ENCODE measurements around the gene RAB11FIP3.

The RAB11FIP3 gene

DNA sequence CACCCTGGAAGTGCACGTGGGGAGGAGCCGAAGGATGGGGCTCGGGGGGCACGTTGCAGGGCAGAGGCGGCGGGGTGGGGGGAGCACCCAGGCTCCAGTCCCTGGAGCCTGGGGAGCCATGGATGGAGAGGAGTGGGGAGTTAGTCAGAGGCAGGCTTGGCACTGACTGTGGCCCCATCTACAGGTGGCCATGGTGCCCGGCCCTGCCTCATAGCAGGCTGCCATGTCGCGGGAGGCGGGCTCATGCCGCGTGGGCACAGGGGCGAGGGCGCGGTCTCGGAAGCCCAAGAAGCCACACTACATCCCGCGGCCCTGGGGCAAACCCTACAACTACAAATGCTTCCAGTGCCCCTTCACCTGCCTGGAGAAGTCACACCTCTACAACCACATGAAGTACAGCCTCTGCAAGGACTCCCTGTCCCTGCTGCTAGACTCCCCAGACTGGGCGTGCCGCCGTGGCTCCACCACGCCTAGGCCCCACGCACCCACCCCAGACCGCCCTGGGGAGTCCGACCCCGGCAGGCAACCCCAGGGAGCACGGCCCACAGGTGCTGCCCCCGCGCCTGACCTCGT lies 137.7 kb downstream of the RAB11FIP3 start:
- TF ChIP-seq, protein P1, sequence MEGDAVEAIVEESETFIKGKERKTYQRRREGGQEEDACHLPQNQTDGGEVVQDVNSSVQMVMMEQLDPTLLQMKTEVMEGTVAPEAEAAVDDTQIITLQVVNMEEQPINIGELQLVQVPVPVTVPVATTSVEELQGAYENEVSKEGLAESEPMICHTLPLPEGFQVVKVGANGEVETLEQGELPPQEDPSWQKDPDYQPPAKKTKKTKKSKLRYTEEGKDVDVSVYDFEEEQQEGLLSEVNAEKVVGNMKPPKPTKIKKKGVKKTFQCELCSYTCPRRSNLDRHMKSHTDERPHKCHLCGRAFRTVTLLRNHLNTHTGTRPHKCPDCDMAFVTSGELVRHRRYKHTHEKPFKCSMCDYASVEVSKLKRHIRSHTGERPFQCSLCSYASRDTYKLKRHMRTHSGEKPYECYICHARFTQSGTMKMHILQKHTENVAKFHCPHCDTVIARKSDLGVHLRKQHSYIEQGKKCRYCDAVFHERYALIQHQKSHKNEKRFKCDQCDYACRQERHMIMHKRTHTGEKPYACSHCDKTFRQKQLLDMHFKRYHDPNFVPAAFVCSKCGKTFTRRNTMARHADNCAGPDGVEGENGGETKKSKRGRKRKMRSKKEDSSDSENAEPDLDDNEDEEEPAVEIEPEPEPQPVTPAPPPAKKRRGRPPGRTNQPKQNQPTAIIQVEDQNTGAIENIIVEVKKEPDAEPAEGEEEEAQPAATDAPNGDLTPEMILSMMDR (conservative IDR thresholded peaks at IDR 0.05; ENCODE audit: control insufficient read depth, insufficient read depth, low read depth, low read length) = no peak
- no peak overlapping the region for H3K4me3 ChIP-seq (ENCODE audit: control insufficient read depth, low read depth, low read length)
- DNase-seq (ENCODE audit: low read depth) = no peak

DNA sequence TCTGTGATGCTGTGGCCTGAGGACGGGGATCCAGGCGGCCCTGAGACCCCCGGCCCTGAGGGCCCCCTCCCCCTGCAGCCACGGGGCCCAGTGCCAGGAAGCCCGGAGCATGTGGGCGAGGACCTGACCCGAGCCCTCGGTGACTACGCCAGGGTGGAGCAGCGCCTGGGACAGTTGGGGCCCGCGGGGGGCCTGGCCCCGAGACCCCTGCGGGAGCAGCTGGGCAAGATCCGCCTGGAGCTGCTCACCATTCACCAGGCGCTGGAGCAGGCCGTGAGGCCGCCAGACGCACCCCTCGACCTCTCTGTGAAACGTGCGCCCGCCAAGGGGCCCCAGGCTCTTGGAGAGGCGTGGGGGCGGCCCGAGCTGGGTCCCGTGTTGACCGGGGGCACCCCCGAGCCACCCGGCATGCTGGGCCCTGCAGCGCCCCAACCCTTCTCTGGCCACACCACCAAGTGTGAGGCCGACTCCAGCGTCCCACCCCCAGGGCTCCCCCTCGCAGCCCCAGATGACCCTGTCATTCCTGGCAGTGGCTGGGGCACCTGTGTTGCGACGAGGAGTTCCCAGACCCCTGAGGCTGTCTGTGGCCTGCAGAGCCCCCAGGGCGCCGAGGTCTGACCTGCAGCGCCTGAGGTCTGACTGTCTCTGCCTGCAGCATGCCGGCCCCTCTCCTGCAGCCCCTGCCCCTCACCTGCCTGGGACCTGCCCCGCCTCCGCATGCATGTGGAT lies 139.4 kb downstream of the RAB11FIP3 start:
- DNase-seq (ENCODE audit: low read depth) = no peak
- H3K4me3 ChIP-seq (ENCODE audit: control insufficient read depth, low read depth, low read length) = no peak overlapping the region
- TF ChIP-seq, protein P1 (conservative IDR thresholded peaks at IDR 0.05; ENCODE audit: control insufficient read depth, insufficient read depth, low read depth, low read length) = no peak

DNA sequence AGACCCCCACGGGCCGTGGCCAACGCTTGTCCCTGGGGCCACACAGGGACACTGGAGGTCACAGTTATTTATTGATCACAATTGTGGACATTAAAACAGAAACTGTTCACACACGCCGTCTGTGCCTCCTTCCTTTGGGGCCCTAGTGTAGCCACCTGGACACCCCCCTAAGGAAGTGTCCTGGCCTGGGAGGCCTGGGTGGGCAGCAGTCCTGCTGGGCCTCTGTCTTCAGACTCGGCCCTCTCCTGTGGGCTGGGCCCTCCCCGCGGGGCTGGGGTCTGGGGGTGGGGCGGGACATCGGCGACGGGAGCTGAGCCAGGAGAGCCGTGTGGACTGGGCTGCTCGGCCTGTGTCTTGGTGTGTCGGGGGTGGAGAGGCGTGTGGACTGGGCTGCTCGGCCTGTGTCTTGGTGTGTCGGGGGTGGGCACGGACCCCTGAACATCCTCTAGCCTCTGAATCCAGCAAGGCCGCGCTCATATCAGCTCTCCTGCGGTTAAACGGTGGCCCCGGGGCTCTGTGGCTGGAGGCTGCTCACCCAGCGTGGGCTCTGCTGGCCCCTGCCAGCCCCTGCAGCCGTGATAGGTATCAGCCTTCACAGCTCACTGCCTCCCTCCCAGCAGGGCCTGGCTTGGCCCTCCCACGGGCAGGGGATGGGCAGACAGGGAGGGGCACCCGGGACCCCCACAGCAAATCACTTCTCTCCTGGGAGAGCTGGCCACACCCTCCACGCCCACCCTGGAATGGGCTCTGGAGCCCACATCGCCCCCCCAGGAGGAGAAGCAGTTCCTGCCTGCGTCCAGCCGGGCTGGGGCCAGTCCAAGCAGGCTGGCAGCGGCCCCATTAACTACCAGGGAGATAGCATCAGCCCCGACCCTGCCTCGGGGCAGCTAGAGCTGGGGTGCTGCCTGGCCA lies 140.2 kb downstream of the RAB11FIP3 start:
- no peak for DNase-seq (ENCODE audit: low read depth)
- H3K4me3 ChIP-seq (ENCODE audit: control insufficient read depth, low read depth, low read length) = no peak overlapping the region
- TF ChIP-seq, protein P1 (conservative IDR thresholded peaks at IDR 0.05; ENCODE audit: control insufficient read depth, insufficient read depth, low read depth, low read length) = no peak

DNA sequence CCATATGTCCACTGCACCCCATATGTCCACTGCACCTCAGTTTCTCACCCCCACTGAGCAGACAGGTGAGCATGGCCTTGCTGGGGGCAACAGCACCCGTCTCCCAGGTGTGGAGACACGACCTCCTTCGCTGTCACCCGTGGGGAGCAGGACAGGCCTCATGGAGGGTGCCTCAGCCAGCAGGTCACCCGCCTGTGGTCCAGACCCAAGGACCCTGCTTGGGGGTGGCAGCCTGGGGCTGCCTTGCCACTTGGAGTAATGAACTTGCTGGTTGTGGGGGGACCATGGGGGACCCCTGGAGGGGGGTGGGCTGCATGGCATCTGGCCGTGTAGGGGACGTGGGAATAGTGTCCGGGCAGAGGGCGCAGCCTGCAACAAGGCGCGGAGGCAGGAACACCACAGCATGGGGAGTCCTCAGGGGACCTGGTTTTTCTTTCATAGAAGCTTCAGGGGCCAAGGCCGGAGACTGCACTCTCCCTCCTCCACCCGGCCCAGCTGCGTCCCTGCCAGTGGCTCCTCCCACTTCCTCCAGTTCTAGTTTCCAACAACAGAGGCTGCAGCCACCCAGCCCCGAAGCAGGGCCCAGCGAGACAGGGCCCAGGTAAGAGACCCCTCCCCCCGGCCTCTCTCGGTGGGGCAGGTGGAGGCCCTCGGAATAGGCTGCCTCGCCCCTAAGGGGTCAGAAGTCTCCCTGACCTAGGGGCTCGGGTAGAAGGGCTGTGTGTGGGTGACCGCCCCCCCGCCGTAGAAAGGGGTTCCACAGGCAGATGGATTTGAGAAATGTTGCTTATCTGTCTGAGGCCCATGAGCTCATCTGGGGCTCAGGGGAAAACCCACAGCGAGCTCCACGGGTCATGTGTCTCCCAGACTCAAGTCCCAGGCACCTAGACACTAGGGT lies 141.3 kb downstream of the RAB11FIP3 start, which contains the start of gene NHLRC4:
NHLRC4 (plus strand) TSS at position 531 of the 898 bp plus-strand sequence. CDS start 1,043 bp downstream, outside the sequence.
- TF ChIP-seq, protein P1 (conservative IDR thresholded peaks at IDR 0.05; ENCODE audit: control insufficient read depth, insufficient read depth, low read depth, low read length) = no peak
- H3K4me3 ChIP-seq (ENCODE audit: control insufficient read depth, low read depth, low read length) = no peak within 1 kb of the TSS
- DNase-seq (ENCODE audit: low read depth) = peak; percentile 54

DNA sequence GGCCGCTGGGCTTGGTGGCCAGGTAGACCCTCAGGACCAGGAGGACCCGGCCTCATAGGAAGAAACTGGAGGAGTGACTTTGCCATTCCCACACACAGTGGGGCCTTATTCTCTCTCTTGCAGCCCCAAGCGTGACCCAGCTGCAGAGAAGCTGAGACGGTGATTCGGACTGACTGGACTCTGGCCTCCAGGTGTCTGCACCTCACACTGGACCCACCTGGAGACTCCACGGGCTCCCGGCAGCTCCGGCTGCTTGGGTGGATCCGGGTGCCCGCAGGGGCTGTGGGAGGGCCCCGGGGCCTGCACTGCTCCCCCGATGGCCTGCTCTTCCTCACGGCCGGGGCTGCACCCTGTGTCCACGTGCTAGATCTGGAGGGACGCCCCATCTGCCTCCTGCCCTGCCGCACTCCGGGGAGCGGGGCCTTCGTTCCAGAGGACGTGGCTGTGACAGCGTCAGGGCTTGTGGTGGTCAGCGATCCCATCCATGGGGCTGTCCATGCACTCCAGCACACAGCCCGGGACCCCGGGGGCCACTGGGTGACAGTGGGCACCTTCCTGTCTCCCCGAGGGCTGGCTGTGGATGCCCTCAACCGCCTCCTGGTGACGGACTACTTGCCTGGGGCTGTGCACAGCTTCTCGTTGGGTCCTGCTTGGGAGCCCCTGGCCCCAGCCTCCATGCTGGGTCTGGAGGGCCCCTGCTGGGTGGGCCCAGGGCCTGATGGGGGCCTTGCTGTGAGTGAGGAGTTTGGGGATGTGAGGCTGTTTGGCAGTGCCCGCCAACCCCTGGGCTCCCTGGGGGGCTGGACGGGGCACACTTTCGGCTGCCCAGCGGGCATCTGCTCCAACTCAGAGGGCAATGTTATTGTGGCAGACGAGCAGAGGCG lies 142.2 kb downstream of the RAB11FIP3 start:
- no peak overlapping the region for H3K4me3 ChIP-seq (ENCODE audit: control insufficient read depth, low read depth, low read length)
- DNase-seq (ENCODE audit: low read depth) = no peak
- TF ChIP-seq, protein P1 (conservative IDR thresholded peaks at IDR 0.05; ENCODE audit: control insufficient read depth, insufficient read depth, low read depth, low read length) = no peak

Measured in fibroblast of mammary gland (primary cell).